ENCODE measurements around the gene TKFC.

TKFC gene

DNA sequence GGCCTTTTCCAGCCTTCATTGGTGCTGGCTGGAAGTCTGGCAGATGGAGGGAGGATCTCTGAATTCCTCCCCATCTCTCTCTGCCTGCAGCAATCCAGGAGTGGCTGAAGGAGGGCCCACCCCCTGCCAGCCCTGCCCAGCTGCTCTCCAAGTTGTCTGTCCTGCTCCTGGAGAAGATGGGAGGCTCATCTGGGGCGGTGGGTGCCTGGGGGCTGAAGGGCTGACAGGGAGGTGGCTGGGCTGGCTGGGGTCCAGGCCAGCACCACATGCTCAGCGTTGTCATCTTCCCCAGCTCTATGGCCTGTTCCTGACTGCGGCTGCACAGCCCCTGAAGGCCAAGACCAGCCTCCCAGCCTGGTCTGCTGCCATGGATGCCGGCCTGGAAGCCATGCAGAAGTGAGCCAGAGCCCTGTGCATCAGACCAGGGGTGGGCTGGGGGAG, 12.2 kb downstream of the TKFC start:
- H3K4me3 ChIP-seq (ENCODE audit: low read depth, low read length), result no peak overlapping the region
- TF ChIP-seq CTCF (IDR thresholded peaks at IDR 0.05; ENCODE audit: borderline replicate concordance, insufficient read depth, low read depth, low read length), result no peak

- no peak for TF ChIP-seq CTCF (IDR thresholded peaks at IDR 0.05; ENCODE audit: borderline replicate concordance, insufficient read depth, low read depth, low read length)
- no peak overlapping the region for H3K4me3 ChIP-seq (ENCODE audit: low read depth, low read length)
Observed at GRCh38 chr11:61345954-61346843, 13.2 kb downstream of the TKFC start.

GRCh38 chr11:61347916-61348461, 15.0 kb downstream of the TKFC start:
- H3K4me3 ChIP-seq (ENCODE audit: low read depth, low read length), result no peak overlapping the region
- TF ChIP-seq CTCF (IDR thresholded peaks at IDR 0.05; ENCODE audit: borderline replicate concordance, insufficient read depth, low read depth, low read length), result no peak

DNA sequence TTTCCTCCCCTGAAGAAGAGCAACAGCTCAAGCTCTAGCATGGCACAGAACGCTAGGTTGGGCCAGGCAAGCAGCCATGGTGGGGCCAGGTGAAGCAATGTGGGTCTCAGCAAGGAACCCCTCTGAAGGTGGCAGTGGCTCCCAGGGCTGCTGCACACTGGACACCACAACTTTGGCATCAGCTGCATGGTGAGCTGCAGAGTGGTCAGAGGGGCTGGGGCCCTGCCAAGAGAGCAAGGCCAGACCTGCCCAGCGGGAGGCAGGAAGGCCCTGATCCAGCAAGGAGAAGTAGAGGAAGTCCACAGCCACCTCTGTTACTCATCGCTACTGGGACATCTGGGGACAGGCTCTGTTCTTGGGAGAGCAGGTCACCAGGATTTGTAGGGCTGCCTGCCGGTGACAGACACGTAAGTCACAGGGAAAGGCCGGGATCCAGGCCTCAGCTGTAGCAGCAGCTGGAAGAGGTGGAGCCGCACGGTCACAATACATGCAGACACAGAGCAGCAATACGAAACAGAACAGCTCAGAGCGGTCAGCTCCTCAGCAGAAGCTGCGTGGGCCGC, 16.2 kb downstream of the TKFC start:
- H3K4me3 ChIP-seq (ENCODE audit: low read depth, low read length), result no peak overlapping the region
- no peak for TF ChIP-seq CTCF (IDR thresholded peaks at IDR 0.05; ENCODE audit: borderline replicate concordance, insufficient read depth, low read depth, low read length)

GRCh38 chr11:61349916-61350315, 16.9 kb downstream of the TKFC start:
- TF ChIP-seq CTCF (IDR thresholded peaks at IDR 0.05; ENCODE audit: borderline replicate concordance, insufficient read depth, low read depth, low read length), result no peak
- no peak overlapping the region for H3K4me3 ChIP-seq (ENCODE audit: low read depth, low read length)

DNA sequence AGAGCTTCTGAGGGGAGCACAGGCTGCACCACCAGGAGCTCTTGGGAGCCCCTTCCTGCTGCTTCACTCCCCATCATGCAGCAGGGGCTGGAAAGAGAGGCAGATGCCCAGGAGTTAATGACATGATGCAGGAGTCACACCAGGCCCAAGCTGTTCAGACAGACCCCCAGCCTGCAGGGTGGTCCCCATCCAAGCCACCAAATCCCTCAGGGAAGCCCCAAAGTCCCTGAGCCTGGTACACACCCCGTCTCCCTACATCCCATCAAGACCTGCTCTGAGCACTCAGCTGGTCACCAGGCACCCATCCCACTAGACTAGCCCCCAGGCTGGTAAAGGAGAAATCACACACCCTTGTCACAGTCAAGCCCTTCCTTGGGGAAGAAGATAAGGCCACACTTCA, 17.3 kb downstream of the TKFC start:
- no peak overlapping the region for H3K4me3 ChIP-seq (ENCODE audit: low read depth, low read length)
- TF ChIP-seq CTCF (IDR thresholded peaks at IDR 0.05; ENCODE audit: borderline replicate concordance, insufficient read depth, low read depth, low read length), result no peak
